Activated gamma-delta T cell (primary cell): ENCODE data around the gene LRRFIP2.
"Not testable (repeated sequence)": the region's sequence is repeated elsewhere in the genome, so short reads cannot be mapped to it uniquely, and the experiment has no call there.

Experiments
- DNase-seq: peaks from one replicate; lab custom pipeline; 2025; lab: John Stamatoyannopoulos, UW
- total RNA-seq, 2 donors: gene quantifications; one replicate each; lab custom pipeline; 2026; lab: John Stamatoyannopoulos, UW

Gene LRRFIP2, protein sequence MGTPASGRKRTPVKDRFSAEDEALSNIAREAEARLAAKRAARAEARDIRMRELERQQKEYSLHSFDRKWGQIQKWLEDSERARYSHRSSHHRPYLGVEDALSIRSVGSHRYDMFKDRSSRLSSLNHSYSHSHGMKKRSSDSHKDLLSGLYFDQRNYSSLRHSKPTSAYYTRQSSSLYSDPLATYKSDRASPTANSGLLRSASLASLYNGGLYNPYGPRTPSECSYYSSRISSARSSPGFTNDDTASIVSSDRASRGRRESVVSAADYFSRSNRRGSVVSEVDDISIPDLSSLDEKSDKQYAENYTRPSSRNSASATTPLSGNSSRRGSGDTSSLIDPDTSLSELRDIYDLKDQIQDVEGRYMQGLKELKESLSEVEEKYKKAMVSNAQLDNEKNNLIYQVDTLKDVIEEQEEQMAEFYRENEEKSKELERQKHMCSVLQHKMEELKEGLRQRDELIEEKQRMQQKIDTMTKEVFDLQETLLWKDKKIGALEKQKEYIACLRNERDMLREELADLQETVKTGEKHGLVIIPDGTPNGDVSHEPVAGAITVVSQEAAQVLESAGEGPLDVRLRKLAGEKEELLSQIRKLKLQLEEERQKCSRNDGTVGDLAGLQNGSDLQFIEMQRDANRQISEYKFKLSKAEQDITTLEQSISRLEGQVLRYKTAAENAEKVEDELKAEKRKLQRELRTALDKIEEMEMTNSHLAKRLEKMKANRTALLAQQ
- 53.2 to 75.1 reads per million in 2 donors for total RNA-seq

DNA sequence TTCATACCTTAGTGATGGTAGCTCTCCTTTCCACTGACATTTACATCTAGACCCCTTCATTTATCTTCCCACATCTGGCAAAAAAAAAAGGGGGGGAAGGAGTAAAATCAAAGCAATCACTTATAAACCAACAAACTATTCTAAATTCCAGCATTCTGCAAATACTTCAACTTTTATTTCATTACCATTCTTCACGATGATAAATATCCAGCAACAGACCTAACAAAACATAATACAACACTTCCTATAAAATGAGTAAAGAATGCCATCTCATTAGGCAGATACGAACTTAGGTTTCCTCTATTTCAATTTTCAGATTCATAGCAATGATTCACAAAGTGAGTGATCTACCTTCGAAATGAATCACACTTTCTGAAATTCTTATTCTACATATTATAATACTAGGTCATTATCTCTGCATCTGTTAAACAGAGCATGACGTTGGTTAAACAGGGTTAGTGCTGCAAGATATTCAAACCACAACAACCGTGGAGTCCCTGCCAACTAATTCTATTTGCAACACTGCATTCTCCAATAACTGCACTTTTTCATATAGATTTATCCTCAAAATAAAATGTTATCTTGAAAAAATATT, at the start of gene LRRFIP2:
LRRFIP2 (minus strand) TSS at position 51 of the 595 bp plus-strand sequence. CDS start 25,599 bp downstream, outside the sequence.
- no peak for DNase-seq

DNA sequence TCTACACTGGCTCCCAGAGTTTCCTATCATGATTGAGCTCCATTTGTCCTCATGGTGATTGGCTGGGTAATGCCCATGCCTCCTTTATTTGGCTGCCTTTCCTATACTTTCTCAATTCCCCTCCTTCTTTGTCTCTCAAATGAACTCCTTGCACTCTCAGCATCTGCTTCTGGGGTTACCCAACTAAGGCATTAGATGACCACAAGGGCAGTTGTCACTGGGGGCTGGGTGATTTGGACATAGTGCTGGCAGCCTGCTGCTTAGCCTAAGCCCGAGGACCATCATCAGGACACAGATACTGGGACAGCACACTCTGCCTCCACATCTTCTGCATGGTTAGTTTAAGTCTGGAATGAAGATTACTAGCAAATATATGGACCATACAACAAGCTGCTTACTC, 49.2 kb upstream of the LRRFIP2 start:
- no peak for DNase-seq

DNA sequence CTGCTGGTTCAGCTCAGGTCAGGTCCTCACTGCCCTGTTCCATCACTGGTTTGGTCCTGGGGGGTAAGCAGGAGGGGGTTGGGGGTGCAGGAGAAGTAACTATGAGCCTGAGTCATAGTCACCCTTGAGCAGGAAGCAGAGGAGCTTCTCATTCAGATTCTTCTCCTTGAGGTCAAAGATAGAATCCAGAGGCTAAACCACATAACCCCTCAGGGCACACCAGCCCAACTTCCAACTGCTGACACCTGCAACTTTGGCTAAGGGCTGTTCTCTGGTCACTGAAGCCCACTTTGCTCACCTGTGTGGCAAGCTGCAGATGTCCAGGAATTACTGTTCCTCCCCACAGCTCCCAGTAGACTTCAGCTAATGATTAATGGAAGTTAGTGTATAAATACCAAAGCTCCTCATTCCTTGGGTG, 48.8 kb upstream of the LRRFIP2 start:
- no peak for DNase-seq

DNA sequence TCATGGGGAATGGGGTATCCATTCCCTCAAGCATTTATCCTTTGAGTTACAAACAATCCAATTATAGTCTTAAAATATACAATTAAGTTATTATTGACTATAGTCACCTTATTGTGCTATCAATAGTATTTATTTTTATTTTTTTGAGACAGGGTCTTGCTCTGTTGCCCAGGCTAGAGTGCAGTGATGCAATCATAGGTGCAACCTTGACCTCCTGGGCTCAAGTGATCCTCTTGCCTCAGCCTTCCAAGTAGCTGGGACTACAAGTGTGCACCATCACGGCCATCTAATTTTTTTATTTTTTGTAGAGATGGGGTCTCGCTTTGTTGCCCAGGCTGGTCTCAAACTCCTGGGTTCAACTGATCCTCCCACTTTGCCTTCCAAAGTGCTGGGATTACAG, 48.2 kb upstream of the LRRFIP2 start:
- not testable (repeated sequence) for DNase-seq

DNA sequence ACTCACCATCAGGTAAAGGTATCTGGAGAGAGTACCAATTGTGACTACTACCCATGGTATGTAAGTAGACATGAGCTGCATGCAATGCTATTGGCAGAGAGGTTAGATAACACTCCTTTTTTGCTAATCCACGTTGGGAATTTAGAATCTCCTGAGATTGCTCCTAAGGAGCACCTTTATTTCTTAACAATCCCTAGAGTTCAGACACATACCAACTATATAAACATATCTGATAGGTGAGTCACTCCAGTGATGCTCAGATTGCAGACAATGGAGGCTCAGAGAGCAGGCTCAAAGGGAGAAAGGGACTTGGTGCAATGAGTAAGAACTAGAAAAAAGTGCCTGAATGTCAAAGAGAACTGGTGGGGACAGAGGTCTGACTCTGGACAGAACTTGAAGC, 47.0 kb upstream of the LRRFIP2 start:
- DNase-seq: no peak

DNA sequence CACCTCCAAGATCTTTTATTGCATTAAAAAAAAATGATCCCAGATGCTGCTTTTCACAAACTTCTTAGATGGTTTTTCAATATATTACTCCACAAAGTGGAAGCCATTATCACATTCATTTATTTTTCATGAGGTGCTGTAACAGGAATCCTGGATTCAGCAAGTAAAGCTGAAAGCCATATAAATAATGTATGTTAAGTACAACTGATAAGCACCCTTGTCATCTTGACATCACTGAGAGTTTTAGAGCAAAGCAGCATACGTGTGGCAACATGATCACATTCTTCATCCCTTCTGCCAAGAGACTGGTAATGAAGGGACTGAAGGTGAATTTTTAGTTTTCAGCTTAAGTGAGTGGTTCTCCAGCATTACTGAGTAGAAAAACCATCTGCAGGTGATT, 44.9 kb upstream of the LRRFIP2 start:
- no peak for DNase-seq

DNA sequence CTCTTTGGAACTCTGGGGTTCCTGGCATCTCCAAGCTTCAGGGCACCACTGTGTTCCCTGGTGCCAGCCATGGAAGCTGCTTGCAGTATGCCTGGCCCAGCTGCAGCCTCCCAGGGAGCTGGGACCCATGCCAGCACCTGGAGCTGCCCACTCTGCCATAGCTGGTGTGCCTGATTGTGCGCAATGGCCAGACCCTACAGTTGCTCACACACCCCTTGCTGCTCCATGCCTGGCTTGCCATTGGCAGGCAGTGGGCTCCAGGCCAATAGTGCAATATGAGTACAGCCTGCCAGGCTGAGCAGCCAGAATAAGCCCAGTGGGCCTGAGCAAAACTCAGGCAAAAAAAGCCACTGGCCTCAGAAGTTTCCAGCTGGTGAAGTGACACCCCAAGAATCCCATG, 43.8 kb upstream of the LRRFIP2 start:
- no peak for DNase-seq

DNA sequence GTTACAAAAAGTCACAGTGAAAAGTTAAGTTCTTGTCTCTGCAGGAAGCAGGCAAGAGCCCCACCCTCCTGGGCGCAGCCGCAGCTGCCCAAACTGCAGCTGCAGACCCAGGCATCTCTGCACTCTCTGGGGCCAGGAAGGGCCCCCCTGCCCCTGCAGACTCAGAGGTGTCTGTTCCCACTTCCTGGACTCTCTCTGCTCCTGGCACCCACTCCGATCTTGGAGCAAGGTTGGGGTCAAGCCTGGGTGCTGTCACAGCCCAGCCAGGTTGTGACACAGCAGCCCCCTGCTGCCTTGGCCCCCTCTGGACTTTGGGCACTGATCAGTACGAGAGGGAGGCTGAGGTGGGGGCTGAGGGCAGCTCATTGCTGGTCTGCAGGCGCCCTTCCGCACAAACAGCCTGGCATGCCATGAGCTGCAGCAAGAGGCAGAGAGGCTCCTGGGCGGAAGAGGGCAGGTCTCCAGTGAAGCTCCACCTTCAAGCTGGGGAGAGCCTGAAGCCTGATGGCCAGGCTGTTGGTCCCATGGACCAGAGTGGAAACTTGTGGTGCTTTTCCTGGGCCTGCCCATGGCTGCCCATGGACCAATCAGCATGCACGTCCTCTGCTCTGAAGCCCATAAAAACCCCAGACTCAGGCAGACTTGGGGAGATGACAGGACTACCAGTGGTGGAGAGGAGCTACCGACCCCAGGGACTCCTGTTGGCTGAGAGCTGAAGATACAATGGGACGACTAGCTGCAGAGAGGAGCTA, 42.9 kb upstream of the LRRFIP2 start:
- DNase-seq: peak; percentile 43

DNA sequence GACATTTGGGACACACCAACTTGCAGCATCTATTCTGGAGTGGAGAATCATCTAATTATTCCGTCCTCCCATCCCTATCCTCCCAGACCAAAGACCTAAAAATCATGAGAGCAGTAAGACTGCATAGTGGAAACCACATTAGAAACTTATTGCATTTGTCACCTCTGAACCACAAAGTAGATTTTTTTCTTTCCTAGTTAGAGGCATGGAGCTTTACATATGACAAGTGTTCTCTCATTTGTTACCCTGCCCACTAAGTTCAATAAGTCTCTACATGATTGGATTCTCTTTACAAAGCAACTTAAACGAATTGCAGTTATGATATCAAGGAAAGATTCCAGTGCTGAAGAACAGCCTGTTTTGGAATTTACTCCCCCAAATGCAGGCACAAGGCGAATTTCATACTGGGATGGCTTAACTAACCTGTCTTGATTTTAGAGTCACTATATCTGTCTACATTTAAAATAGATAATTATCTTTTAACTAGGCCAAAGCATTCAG, 42.3 kb upstream of the LRRFIP2 start:
- no peak for DNase-seq

DNA sequence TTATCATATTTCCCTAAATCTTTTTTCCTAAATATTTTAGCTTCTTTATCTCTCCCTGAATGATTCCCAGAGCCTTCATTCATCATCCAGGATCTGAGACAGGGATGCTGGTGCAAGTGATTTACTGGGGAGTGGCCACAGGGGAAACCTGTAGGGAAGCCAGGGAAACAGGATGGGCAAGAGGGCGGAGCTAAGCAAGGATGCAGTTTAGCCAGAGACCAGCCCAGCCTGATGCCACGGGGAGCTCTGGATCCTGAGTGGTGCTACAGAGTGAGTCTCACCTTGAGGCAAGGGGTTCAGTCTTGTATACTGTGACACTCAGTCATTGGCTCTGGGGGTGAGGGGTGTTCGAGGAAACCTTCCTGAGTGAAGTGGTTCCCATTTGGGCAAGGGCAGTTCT, 39.7 kb upstream of the LRRFIP2 start:
- no peak for DNase-seq

DNA sequence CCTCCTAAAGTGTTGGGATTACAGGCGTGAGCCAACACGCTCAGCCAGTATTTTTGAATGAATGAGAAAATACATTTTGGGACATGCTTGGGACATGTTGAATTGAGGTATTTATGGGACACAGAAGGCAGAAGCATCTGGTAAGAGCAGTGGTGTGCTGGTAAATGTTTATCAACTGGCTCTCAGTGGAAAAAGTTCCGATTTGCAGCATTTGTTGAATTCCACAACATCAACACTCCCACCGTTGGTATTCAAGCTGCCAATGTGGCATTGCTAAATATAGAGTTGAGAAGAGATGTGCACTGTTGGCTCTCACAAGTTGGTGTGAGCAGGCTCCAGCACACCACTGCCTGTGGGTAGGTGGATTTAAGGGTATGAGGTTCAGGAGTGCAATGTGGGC, 35.8 kb upstream of the LRRFIP2 start:
- DNase-seq: no peak

DNA sequence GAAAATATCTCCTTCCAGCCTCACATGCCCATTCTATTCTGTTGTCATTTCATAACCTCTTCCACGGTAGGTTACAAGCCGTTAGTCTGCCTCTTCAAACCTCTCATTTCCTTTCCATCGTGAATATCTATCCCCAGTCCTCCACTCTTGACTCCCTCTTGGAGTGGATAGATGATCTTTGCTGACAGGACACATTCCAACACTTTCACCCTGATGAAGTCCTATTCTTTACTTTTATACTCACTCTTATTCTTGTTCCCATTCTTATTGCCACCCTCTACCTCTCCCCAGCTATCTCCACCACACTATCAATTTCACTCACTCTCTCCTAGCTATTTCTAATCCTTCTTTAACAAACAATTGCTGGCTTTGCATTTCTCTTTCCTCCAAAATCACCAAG, 34.2 kb upstream of the LRRFIP2 start:
- DNase-seq: not testable (repeated sequence)

DNA sequence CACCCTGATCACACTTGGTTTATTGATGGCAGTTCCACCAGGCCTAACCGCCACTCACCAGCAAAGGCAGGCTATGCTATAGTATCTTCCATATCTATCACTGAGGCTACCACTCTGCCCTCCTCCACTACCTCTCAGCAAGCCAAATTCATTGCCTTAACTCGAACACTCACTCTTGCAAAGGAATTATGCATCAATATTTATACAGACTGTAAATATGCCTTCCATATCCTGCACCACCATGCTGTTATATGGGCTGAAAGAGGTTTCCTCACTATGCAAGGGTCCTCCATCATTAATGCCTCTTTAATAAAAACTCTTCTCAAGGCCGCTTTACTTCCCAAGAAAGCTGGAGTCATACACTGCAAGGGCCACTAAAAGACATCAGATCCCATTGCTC, 33.6 kb upstream of the LRRFIP2 start:
- not testable (repeated sequence) for DNase-seq

DNA sequence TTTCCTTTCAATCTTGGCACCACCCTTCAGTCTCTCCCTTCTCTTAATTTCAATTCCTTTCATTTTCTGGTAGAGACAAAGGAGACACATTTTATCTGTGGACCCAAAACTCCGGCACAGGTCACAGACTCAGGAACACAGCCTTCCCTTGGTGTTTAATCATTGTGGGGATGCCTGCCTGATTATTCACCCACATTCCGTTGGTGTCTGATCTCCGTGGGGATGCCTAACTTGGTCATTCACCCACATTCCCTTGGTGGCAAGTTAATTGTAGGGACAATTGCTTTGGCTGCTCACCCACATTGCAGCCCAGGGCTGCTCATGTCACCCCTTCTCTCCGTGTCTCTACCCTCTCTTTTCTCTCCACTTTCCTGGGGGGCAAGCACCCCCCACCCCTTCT, 31.7 kb upstream of the LRRFIP2 start:
- not testable (repeated sequence) for DNase-seq

DNA sequence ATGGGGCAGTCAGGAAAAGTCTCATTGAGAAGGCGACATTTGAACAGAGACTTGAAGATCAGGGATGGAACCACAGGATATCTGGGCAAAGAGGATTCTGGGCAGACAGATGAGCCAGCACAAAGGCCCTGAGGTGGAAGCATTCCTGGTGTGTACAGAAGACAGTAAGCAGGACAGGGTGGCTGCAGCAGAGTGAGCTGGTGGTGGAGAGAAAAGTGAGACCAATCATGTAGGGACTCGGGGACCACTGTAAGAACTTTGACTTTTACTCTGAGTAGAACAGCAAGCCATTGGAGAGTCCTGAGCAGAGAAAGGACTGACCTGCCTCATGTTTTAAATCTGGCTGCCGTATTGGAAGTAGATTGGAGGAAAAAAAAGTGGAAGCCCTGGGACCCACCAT, 29.9 kb upstream of the LRRFIP2 start:
- no peak for DNase-seq

DNA sequence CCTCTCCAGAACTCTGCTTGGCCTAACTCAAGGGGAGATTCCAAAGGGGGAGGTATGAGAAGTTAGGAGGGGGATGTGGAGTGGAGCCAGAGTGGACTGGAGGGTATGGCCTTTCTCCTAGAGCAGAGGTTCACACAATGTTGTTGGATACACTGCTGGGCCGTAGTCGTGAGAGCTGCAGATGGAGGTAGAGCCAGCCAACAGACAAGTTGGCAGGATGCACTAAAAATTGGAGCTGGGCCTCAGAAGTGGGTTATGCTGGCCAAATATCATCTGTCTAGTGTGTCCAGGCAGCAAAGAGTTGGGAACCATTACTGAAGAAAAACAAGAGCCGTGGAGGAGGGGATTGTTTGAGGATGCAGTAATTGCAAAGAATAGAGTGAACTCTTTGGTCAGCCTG, 27.7 kb upstream of the LRRFIP2 start:
- no peak for DNase-seq

DNA sequence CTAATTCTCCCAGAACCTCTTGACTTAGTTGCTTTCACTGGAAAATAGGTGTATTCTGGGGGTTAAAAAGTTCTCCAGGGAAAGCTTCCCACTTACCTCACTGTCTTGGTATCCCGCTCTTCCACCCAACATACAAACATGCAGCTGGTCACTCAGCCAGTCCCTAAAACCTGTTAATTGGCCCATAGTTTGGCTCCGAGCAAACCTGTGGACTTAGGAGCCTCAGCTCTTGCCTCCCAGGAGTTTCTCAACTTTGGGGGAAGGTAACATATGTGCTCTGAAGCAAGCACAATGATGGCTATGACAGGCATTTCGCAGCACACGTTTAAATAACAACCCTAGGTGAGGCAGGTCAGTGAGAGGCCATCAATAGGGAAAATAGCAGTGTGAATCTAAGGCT, 25.8 kb upstream of the LRRFIP2 start:
- no peak for DNase-seq

DNA sequence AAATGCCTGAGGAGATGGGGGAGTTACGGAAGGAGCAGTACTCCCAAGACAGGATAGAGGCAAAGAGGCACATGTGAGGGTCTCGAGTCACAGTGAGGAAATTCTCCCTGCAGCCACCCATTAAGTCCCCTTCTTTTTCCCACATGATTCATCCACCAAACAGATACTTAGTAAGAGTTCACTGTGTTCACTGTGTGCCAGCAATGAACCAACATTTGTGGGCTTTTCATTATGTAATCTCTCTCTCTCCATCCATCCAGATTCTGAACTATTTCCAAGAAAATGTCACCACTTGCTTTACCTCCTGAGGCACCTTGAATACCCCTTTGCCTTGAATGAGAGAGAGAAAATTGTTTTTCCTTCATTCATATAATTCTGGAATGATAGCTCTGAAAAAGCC, 24.6 kb upstream of the LRRFIP2 start:
- DNase-seq: no peak

DNA sequence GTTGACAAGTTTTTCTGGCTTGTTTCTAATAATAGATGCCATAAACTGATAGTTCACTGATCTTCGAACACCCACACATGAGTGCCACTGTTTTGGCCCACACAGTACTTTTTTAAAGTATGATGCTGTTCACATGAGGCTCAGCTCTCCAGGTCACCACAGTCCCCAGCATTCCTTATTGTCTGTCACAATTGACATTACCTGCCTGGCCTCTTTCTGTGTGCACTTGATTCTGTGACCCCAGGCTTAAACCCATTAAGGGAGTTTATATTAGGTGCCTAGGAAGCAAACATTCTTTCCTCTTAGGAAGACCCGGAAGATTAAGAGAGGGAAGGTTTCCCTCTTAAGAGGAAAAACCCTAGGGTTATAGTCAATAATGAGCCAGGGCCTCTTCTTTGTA, 24.2 kb upstream of the LRRFIP2 start:
- DNase-seq: no peak

DNA sequence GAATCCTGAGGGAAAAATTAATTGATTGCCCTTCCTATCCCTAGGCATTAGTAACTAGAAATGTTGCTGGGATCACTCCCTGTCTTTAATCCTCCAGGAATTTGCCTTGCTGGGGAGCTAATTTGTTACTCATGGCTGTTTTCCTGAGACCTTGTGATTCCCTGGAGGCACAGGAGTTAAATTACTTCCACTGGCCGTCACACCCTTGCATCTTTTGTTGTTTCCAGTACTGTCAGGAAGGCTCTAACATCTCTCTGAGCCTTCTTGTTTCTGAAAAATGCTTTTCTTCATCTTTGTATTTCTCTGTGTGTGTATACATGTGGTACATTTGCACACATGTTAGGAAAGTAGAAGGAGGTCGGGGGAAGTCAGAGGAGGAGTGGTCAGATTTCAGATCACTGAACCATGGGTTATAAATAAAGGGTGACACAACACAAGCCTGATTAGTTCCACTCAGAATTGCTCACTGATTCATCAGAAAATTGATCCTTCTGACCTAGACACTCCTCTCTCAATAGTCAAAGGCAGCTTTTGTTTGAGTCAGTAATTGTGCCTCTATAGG, 23.5 kb upstream of the LRRFIP2 start:
- DNase-seq: no peak

DNA sequence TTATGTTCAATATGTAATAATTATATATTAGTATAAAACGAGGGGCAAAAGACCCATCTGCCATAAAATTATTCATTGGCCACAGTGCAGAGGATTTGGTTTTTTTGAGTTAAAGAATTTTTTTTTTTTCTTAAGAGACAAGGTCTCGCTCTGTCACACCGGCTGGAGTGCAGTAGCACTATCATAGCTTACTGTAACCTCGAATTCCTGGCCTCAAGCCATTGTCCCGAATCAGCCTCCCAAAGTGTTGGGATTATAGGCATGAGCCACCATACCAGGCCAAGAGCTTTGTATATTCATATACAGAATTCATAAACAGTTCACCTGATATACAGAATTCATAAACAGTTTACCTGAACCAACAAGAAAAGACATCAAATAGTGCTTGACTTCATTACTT, 20.2 kb upstream of the LRRFIP2 start:
- no peak for DNase-seq

DNA sequence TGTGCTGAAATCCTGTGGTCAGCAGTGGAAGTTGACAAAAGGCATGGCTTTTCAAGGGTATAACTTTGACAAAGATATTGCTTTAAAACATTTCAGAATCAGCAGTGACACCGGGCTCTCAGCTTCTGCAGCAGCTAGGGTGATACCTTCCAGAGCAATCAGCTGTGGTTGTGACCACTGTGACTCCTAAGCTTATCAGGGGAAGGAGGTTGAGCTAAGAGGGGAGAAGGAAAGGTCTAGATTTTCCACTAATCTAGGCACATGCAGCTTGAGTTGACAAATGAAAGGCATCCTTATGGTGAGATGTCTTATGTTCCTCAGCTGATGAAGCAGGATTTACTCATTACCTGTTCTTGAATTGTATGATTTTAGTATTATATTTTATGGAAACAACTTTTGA, 16.3 kb upstream of the LRRFIP2 start:
- no peak for DNase-seq
